GM12878 (cell line): Measurements from ENCODE around the gene SEMA5A. TPM values are rescaled to one million over a fixed set of nuclear protein-coding genes. Genes with fewer than 3 reads are reported as not detected.

ENCODE experiments used
- ATAC-seq: fragments of 200-7000 bp; cut with Tn5 transposase; 3 replicates; pipeline ENCODE4 v1.9.1; 2020; ENCODE audit warnings: mild to moderate bottlenecking, moderate library complexity
- BruUV-seq: library from RNA; stranded (reverse); fragments of 400-500 nt; replicated peaks from 2 replicates; lab custom pipeline; 2021; lab: Mats Ljungman, UMichigan
- CTCF ChIA-PET: fragments of 300-600 bp; sonication (Branson Sonifier 250); formaldehyde crosslinking; extraction: SDS; loops from one replicate; lab custom pipeline; 2021; ENCODE audit warnings: inconsistent platforms; lab: Yijun Ruan, JAX
- POLR2A ChIA-PET: fragments of 350-600 bp; formaldehyde crosslinking; extraction: SDS; loops from one replicate; lab custom pipeline; 2021; ENCODE audit warnings: inconsistent platforms; lab: Charles Lee
- RAD21 ChIA-PET: fragments of 300-600 bp; sonication (Branson Sonifier 250); formaldehyde crosslinking; loops from one replicate; lab custom pipeline; 2023; ENCODE audit warnings: antibody characterized with exemption; ENCODE audit not compliant: unreplicated experiment; lab: Charles Lee
- SMC1A ChIA-PET: fragments of 300-600 bp; sonication (Branson Sonifier 250); formaldehyde crosslinking; loops from one replicate; lab custom pipeline; 2023; ENCODE audit not compliant: unreplicated experiment, uncharacterized antibody; lab: Charles Lee
- DNase-seq: peaks from one replicate; pipeline ENCODE4 v3.0.0-alpha.2; 2011; ENCODE audit warnings: low read depth, low spot score
- FAIRE-seq: peaks from 3 replicates; lab custom pipeline; 2011; peaks lifted over from hg19 to GRCh38; lab: Jason Lieb, UNC
- H2AFZ ChIP-seq: 2 replicates; pipeline ENCODE4 v1.6.0; 2011; ENCODE audit warnings: low read depth, low read length, control low read depth; ENCODE audit not compliant: control insufficient read depth
- H3K27ac ChIP-seq: 2 replicates; pipeline ENCODE4 v1.5.1; 2011; ENCODE audit warnings: control low read depth; ENCODE audit not compliant: control insufficient read depth, insufficient read depth
- H3K27me3 ChIP-seq, 2 experiments: replicated peaks in 1 of 2; 2 replicates each; pipeline versions ENCODE4 v1.6.0 to v1.6.1; 2011; ENCODE audit warnings: low read length in 1 of 2; ENCODE audit not compliant: control insufficient read depth in 2 of 2, insufficient read depth in 2 of 2
- H3K36me3 ChIP-seq, 2 experiments: 2 replicates each; pipeline ENCODE4 v1.5.1; 2011; ENCODE audit warnings: low read length in 1 of 2; ENCODE audit not compliant: control insufficient read depth in 2 of 2, insufficient read depth in 2 of 2
- H3K4me1 ChIP-seq: 2 replicates; pipeline ENCODE4 v1.6.1; 2011; ENCODE audit warnings: mild to moderate bottlenecking, low read length, moderate library complexity, mixed read lengths; ENCODE audit not compliant: control insufficient read depth, insufficient read depth
- H3K4me2 ChIP-seq: 2 replicates; pipeline ENCODE4 v1.6.0; 2011; ENCODE audit warnings: control low read depth; ENCODE audit not compliant: control insufficient read depth, insufficient read depth
- H3K4me3 ChIP-seq: fragments of 200-600 bp; sonication (generic); 2 replicates; pipeline ENCODE4 v1.5.1; 2016
- H3K79me2 ChIP-seq: 2 replicates; pipeline ENCODE4 v1.6.0; 2011; ENCODE audit warnings: low read length; ENCODE audit not compliant: control insufficient read depth, insufficient read depth
- H3K9ac ChIP-seq: 2 replicates; pipeline ENCODE4 v1.8.0; 2011; ENCODE audit warnings: low read length, control low read depth, mixed read lengths; ENCODE audit not compliant: control insufficient read depth, insufficient read depth
- H3K9me3 ChIP-seq: replicated peaks from 3 replicates; pipeline ENCODE4 v1.5.1; 2011; ENCODE audit warnings: mild to moderate bottlenecking, low read length; ENCODE audit not compliant: control insufficient read depth, insufficient read depth
- H4K20me1 ChIP-seq: 2 replicates; pipeline ENCODE4 v1.6.0; 2011; ENCODE audit not compliant: control insufficient read depth, insufficient read depth
- BCL3 ChIP-seq: IDR thresholded peaks from 2 replicates; pipeline ENCODE4 v1.6.1; 2011; ENCODE audit warnings: borderline replicate concordance, low read depth, mild to moderate bottlenecking, moderate library complexity, low read length; ENCODE audit not compliant: insufficient read depth, poor library complexity, severe bottlenecking
- BRCA1 ChIP-seq: IDR thresholded peaks from 2 replicates; pipeline ENCODE4 v1.6.1; 2011; ENCODE audit warnings: low read depth, low read length, improper control_type of control experiment
- CBX3 ChIP-seq: fragments of 200-600 bp; sonication (generic); IDR thresholded peaks from 2 replicates; pipeline ENCODE4 v1.6.1; 2016; ENCODE audit warnings: low read depth, borderline replicate concordance
- CHD1 ChIP-seq: IDR thresholded peaks from 2 replicates; pipeline ENCODE4 v1.6.1; 2012; ENCODE audit warnings: low read depth, low read length, improper control_type of control experiment
- EGR1 ChIP-seq, 2 experiments: IDR thresholded peaks; 1 replicate in 1 of 2; 2 replicates in 1 of 2; pipeline ENCODE4 v1.6.1; 2011 to 2012; ENCODE audit warnings: low read depth in 2 of 2, low read length in 2 of 2, borderline replicate concordance in 1 of 2, mild to moderate bottlenecking in 1 of 2, moderate library complexity in 1 of 2
- HCFC1 ChIP-seq: fragments of 150-350 bp; IDR thresholded peaks from 2 replicates; pipeline ENCODE4 v1.6.1; 2014; ENCODE audit warnings: low read length
- IKZF2 ChIP-seq, 2 experiments: fragments of 450-650 bp; IDR thresholded peaks; 2 replicates each; pipeline ENCODE4 v1.6.1; 2017; ENCODE audit warnings: mild to moderate bottlenecking in 2 of 2, moderate library complexity in 2 of 2
- KAT2A ChIP-seq: conservative IDR thresholded peaks from 2 replicates; pipeline ENCODE4 v1.6.1; 2011; ENCODE audit warnings: low read depth, low read length; ENCODE audit not compliant: control insufficient read depth
- MEF2B ChIP-seq: fragments of 450-650 bp; IDR thresholded peaks from 2 replicates; pipeline ENCODE4 v1.6.1; 2018; ENCODE audit warnings: mild to moderate bottlenecking, moderate library complexity; ENCODE audit not compliant: partially characterized antibody, poor library complexity, severe bottlenecking
- NR2F1 ChIP-seq: fragments of 450-650 bp; conservative IDR thresholded peaks from 2 replicates; pipeline ENCODE4 v1.6.1; 2017; ENCODE audit warnings: mild to moderate bottlenecking
- POLR2AphosphoS2 ChIP-seq: IDR thresholded peaks from 2 replicates; pipeline ENCODE4 v1.6.1; 2011; ENCODE audit warnings: low read depth, mild to moderate bottlenecking, low read length, improper control_type of control experiment, moderate library complexity
- SIN3A ChIP-seq: IDR thresholded peaks from 2 replicates; pipeline ENCODE4 v1.6.1; 2012; ENCODE audit warnings: low read depth, low read length, improper control_type of control experiment
- SPI1 ChIP-seq: IDR thresholded peaks from 2 replicates; pipeline ENCODE4 v1.6.1; 2011; ENCODE audit warnings: low read depth, mild to moderate bottlenecking, low read length, moderate library complexity, borderline replicate concordance; ENCODE audit not compliant: insufficient read depth
- STAT3 ChIP-seq: IDR thresholded peaks from 2 replicates; pipeline ENCODE4 v1.6.1; 2011; ENCODE audit warnings: low read depth, low read length, improper control_type of control experiment
- USF1 ChIP-seq: IDR thresholded peaks from 2 replicates; pipeline ENCODE4 v1.6.1; 2011; ENCODE audit warnings: borderline replicate concordance, low read depth, mild to moderate bottlenecking, moderate library complexity, mixed read lengths, low read length; ENCODE audit not compliant: insufficient read depth; ENCODE audit errors: extremely low read length
- WGBS: methylation state at CpG from one replicate; pipeline ENCODE4 v1.1.6; 2016; ENCODE audit warnings: low lambda C conversion rate; ENCODE audit not compliant: insufficient replicate concordance, insufficient coverage; ENCODE audit errors: missing lambda C conversion rate; 5-methylcytosine and 5-hydroxymethylcytosine counted together
- in situ Hi-C: fragments of 300-500 bp; cut with MboI; formaldehyde crosslinking; loops from 9 replicates; pipeline ENCODE4 v1.14.3; 2018; ENCODE audit warnings: mixed read lengths
- intact Hi-C: fragments of 100-400 bp; cut with micrococcal nuclease; formaldehyde crosslinking; loops from one replicate; pipeline ENCODE4 v1.14.2; 2022; ENCODE audit not compliant: unreplicated experiment
- polyA plus RNA-seq, 11 experiments: library from polyadenylated mRNA; depleted of rRNA in 4 of 11; unstranded in 6 of 11; stranded (reverse) in 5 of 11; fragments of >200 nt; fragmentation: Nextera tagmentation in 4 of 11; fragmentation: Illumina TruSeq in 1 of 11; extraction: Ambion mirVana in 4 of 11; extraction: Trizol in 1 of 11; gene quantifications; 1 replicate in 1 of 11; 2 replicates in 10 of 11; pipeline versions ENCODE4 v1.2.1 to v1.2.3, GENCODE V29; 2011 to 2016; ENCODE audit warnings: inconsistent platforms in 2 of 11, missing spikeins in 2 of 11, low read depth in 1 of 11
- total RNA-seq, 4 experiments: library from RNA; depleted of rRNA in 3 of 4; stranded (reverse); fragments of >200 nt in 3 of 4; fragmentation: Illumina TruSeq in 1 of 4; extraction: Trizol in 1 of 4; gene quantifications; 2 replicates each; pipeline versions ENCODE4 v1.2.1 to v1.2.3, GENCODE V29; 2013 to 2021

Gene SEMA5A
- total and polyA plus RNA-seq, 10 of the 15 experiments (the other 5 are each of a cell fraction or from before 2014, with no cell fraction given), result 0.03 to 2.4 (median 0.09) TPM; not detected in 1

GRCh38 chr5:9533096-9533495, 12.8 kb downstream of the SEMA5A start:
- no peak overlapping the region for H3K4me2 ChIP-seq
- no peaks in the 10 kb centered on the region; a peak in 1 of 4 replicates for H3K27me3 ChIP-seq
- no peaks in the 10 kb centered on the region for H3K79me2 ChIP-seq
- FAIRE-seq (no peak), DNase-seq (no peak)
- RAD21 ChIA-PET, result no interaction called here
- intact Hi-C loops, result no loop called here
- SMC1A ChIA-PET, result interaction anchor here (0.7 to 1.0 kb wide), 2 partner anchors 11 to 48 kb away, joined by 3 read pairs; no protein-coding TSS in a partner anchor
- no TSS peak for BruUV-seq
- POLR2A ChIA-PET, result no interaction called here
- no peak for TF ChIP-seq IKZF2 (IDR thresholded peaks at IDR 0.05)
- TF ChIP-seq CHD1, result no peak
- no peak for TF ChIP-seq MEF2B
- TF ChIP-seq KAT2A, result no peak
- no peak for TF ChIP-seq BRCA1
- TF ChIP-seq STAT3, result no peak
- no peak for TF ChIP-seq NR2F1
- TF ChIP-seq SPI1, result no peak
- no peak for TF ChIP-seq HCFC1
- no peak for TF ChIP-seq USF1
- no peak for TF ChIP-seq BCL3
- no peak for TF ChIP-seq SIN3A
- no peak for TF ChIP-seq EGR1 (IDR thresholded peaks at IDR 0.05; ENCODE audit: borderline replicate concordance in 1 of 2, low read depth in 2 of 2, low read length in 2 of 2)
- TF ChIP-seq CBX3, result no peak
- TF ChIP-seq POLR2AphosphoS2, result no peak
- TF ChIP-seq, all 136 proteins: peak for 0
- no peak overlapping the region for H2AFZ ChIP-seq
- CTCF ChIA-PET, result no interaction called here
- no peak overlapping the region for H3K4me3 ChIP-seq
- H4K20me1 ChIP-seq, result no peaks in the 10 kb centered on the region
- WGBS, result 40% methylated on average over 4 of the region's 4 CpGs
- no peaks in the 10 kb centered on the region for H3K36me3 ChIP-seq
- no peak for ATAC-seq
- no peaks in the 10 kb centered on the region; the same call in 2 of the 3 replicates for H3K9me3 ChIP-seq
- no peak overlapping the region for H3K9ac ChIP-seq
- H3K4me1 ChIP-seq, result no peaks in the 10 kb centered on the region
- H3K27ac ChIP-seq, result no peak overlapping the region
- in situ Hi-C loops, result loop anchor here (25.0 kb wide), 1 partner anchor 1621 kb away; no protein-coding TSS in a partner anchor
